GM18499 (cell line): Measurements from ENCODE around the gene ABCB8.

Source experiments
- ATAC-seq: cut with Tn5 transposase; IDR thresholded peaks from one replicate; pipeline ENCODE4 v1.9.1; 2021; ENCODE audit warnings: moderate number of reproducible peaks; ENCODE audit not compliant: insufficient read depth, unreplicated experiment

Gene ABCB8

DNA sequence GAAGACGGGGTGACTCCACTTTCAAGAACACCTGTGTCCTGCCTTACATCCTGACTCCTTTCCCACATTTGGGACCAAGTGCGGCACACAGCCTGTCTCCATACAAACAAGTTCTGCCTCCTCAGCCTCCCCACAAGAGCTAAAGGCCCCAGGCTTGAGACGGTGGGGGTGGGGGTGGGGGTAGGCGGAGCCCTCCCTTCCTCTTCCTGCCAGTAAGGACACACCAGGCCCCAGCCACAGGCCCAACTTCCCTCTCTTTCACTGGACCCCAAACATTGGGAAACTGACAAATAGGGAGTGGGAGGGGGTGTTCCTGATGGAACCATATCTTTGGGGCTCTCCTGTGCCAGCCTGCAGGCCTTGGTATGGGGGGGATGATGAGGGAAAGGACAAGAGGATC is 24.8 kb downstream of the ABCB8 start:
- ATAC-seq, result no peak

DNA sequence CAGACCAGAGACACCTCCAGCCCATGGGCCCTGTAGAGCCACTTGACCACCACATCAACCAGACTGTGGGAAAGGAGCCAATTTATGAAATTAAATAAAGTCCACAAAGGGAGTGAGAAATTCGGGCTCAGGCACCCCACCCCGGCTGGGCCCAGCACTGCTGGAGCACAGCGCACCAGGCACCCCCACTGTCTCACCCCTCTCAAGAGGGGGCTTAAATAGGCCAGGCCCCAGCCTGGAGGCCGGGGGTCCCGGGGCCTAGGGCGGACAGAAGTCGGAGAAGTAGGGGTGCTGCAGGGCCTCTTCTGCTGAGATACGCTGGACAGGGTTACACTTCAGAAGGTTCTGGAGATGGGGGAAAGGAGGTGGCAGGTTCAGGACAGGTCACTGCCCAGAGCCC is 25.5 kb downstream of the ABCB8 start:
- no peak for ATAC-seq

DNA sequence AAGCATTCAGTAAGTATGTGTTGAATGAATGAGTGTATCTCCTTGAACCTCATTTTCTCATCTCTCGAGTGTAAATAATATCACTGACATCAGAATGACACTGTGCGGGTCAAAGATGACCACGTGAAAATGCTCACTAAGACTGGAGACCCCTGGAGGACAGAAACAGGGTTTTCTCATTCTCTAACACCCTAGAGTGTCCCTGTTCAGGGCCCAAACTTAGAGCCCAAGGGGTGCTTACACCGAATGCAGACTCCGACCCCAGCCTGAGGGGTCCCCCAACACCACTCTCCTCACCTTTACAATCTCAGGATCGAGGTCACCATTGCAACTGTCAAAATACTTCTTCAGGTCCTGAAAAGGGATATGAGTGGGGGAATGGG is 28.0 kb downstream of the ABCB8 start:
- ATAC-seq, result no peak

DNA sequence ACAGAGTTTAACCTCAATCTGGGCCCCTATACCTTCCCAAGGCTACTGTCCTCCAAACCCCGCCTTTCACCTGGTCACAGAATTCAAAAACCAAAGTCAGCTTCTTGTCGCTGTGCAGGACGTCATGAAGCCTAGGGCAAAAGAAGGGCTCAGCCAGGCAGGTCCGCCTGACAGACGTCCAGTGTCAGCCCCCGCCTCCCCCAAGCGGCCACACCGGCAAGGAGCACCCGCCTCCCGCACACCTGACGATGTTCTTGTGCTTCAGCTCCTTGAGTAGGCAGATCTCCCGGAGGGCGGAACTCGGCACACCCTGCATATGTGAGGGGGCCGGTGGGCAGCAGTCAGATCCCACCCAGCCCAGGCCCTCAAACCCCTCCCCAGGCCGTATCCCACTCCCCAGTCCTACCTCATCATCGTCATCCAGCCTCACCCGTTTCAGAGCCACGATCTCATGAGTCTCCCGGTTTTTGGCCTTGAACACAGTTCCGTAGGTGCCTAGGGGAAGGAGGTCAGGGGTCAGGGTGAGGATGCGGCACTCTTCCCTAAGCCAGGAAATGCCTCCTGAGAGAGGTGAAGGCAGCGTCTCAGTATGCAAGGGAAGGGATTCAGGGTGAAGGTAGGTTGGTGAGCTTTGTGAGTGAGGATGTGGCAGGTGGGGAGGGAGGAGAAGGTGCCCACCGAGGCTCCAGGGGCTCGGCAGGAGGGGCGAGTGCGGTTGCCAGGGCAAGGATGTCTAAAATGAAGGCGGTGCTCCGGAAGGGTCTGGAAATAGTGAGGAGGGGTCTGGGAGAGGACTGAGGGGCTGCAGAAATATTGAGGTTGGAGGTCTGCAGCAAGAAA is 28.6 kb downstream of the ABCB8 start:
- ATAC-seq, result no peak

DNA sequence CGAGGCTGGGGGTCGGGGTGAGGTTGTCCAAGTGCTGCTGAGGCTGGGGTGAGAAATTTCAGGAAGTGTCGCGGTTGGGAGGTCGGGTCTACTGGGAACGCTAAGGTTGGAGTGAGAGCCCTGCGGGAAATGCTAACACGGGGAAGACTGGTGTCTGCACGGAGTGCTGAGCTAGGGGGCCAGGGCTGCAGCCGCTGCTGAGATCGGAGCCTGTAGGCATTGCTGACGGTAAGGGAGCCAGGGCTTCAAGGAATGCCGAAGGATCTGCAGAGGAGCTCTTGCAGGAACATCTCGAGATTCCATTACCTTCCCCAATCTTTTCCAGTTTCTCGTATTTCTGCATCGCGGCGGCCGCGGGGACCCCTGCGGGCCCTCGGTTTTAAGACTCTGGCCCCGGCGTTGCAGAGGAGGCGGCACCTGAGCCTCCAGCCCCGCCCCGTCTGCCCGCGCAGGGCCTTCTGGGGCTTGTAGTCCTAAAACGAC is 29.3 kb downstream of the ABCB8 start, which contains the start of gene CDK5:
CDK5 (minus strand) TSS at position 392 of the 483 bp plus-strand sequence; CDS start at position 343, 49 bp downstream.
- peak; percentile 11 for ATAC-seq

DNA sequence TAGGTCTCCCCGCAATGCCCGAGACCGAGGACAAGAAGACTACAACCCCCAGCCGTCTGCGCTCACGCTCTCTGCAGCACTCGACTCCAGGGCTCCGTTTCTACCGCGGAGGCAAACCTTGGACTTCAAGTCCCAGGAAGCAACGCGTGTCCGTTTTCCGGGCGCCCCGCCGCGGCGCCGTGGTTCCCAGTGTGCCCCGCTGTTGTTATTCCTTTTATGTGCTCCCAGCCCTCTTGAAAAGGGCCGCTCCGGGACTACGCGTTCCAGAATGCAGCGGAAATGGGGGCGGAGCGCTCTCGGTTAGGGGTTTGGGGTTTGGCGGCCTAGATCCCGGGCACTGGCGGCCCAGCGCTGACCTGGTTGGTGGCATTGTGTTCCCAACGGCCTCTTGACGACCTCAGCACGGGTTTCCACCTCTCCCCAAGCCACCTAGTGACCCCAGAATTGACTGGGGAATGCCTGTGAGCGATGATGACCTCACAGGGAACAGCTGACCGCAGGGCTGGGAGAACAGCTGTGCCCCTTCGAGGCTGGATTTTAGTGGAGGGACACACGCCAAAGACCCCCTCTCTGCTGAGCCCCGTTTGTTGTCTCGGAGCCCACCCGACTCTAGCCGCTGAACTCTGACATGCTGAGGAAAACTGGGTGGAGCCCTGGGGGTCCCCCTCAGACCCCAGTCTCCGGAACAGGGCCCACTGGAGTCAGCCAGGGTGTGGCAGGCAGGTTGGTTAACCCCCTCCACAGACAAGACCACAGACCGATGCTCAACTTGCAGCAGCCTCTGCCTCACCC is 29.9 kb downstream of the ABCB8 start:
- ATAC-seq, result peak; percentile 65

DNA sequence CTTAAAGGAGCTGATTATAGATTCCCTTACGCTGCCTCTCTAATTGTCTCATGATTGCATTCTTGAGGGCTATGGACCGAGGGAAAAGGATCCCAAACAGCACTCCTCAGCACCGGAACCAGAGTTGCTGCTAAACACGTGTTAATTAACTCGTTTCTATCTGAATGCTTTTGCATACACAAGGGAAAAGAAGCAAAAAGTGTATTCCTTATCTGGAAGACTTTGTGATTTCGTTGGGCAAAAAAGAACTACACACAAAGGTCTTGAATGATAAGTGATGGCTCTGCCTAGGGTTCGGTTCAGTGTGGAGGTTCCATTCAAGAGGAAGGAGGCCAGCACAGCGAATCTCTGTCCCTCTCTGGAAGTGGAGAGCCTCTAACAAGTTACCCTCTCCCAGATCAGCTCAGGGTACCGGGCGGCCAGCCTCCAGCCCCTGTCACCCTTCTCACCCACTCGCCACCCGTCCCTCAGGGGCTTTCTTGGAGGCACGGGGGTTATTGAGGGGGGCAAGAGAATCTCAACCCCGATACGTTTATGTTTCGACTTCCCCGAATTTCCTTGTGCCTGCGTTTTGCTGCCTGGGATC is 30.6 kb downstream of the ABCB8 start:
- no peak for ATAC-seq

DNA sequence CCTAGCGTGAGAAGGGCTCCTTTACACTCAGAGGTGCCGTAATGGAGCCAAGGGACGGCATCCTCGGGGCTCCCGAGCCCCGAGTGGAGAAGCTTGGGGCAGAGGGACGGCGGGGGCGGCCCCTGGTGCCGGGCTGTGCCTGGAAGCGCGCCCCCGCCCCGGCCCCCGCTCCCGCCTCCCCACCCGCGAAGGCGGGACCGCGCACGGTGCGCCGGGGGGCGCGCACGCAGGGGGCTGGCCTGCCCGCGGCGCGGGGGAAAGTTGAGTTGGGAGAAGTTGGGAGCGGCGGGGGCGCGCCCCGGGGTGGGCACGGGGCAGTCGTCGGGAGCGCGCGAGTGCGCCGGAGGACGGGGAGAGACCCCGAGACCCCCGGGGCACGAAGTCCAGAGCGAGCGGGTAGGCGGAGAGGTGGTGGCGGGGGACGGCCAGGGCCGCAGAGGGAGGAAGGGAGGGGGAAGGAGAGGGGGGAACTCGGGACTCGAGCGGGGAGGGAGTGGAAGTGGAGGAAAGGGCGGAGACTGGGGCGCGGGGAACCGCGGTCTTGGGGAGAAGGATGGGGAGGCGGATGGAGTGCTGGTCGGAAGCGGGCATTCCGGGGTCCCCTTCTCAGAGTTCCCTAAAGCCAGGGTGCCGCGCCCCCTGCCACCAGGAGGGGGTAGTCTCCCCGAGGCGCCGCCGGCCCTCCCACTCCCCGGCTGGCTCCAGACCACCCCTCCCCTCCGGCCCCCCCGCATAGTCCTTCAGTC is 31.3 kb downstream of the ABCB8 start, which contains the start of gene SLC4A2:
SLC4A2 (plus strand) TSS at position 223 of the 746 bp plus-strand sequence. CDS start 2,399 bp downstream, outside the sequence.
- no peak for ATAC-seq

DNA sequence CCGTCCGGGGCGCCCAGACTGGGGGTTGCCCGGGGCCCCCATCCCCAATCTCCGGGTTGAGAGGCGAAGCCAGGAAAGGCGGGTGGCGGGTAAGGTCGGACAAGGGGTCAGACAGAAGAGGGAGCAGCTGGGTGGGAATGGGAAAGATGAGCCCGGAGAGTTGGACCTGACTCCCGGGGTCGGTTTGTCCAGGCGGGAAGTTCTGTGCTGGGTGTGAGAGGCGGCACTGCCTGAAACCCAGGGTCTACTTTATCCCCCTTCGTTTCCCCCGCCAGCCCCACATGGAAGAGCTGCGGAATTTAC is 31.8 kb downstream of the ABCB8 start:
- ATAC-seq, result no peak

DNA sequence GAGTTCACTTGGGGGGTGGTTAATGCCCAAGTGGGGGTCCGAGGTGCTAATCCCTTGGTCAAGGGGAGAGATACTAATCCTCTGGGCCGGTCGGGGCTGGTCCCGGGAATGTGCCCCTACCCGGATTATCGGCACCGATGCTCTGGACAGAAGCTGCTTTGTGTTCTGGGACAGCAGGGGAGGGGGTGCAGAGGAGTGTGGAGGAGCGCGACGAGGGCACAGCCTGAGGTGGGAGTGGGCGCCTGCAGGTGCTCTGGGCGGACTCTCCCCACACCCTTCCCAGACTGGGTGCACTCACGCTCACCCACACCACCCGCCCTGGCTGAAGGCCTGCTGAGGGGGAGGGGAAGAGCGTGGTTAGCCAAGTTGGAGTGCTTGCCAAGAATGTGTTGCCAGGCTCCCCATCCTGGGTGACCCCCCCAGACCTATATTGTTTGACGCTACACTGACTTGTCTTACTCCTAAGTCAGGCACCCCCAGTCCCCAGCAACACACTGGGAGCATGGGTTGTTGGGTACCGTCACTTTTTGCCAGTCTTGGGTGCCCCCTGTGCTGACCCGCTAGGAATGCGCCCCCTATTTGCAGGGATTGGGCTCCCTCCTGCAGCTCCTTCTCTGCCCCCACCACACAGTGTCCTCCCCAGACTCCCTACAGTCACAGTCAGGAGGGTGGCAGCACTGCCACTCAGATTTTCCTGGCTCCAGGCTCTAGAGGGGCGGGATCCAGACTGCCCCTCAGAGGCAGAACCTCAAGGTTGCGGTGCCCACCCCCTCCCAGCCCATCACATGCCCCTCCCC is 32.4 kb downstream of the ABCB8 start:
- ATAC-seq, result no peak

DNA sequence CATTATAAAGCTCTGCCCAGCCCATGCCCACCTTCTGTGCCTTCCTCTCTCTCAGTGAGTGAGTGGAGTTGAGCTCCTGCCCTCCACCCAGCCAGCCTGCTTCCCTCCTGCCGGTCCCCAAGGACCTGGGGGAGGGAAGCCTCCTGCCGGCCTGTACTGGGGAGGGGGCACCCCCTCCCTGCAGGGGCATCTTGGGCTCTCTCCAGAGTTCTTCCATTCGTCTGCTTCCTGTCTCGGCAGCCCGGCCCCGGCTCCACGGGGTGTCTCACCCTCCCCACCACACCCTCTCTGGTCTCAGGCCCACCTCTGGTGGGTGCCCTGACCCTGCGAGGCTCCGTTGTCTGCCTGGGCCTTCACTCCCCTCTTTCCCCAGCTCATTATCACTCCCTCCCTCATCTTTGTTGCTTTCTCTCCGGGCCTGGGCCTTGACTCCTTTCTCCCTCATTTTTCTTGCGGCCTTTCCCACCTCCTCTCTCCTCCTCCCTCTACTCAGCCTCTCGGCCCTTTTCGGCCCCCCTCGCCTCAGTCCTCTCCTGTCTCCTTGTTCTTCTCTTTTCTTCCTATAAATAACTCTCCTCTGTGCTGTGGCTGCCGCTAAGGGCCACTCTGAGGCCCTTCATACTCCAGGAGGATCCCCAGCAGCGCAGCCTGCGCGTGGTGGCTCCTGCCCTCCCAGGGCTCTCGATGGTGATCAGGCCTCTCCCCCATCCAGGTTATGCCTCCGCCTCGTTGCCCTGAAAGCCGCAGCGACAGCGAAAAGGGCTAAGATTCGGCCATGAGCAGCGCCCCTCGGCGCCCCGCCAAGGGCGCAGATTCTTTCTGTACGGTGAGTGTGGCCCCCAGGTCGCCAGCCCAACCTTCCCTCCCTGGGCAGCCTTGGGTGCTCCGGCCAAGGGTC is 33.2 kb downstream of the ABCB8 start:
- ATAC-seq, result no peak

DNA sequence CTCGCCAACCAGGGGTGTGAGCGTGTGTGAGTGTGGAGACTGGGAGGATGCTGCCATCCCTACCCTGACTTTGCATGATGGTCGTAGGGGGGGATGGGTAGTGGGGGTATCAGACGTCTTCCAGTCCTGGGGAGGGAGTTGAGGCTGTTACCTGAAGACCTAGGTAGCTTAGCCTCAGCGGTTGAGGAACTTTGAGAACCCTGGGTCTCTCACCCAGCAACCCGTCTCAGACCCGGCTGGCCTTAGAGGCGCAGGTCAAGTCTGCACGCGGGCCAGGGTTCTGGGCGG is 33.8 kb downstream of the ABCB8 start:
- no peak for ATAC-seq

DNA sequence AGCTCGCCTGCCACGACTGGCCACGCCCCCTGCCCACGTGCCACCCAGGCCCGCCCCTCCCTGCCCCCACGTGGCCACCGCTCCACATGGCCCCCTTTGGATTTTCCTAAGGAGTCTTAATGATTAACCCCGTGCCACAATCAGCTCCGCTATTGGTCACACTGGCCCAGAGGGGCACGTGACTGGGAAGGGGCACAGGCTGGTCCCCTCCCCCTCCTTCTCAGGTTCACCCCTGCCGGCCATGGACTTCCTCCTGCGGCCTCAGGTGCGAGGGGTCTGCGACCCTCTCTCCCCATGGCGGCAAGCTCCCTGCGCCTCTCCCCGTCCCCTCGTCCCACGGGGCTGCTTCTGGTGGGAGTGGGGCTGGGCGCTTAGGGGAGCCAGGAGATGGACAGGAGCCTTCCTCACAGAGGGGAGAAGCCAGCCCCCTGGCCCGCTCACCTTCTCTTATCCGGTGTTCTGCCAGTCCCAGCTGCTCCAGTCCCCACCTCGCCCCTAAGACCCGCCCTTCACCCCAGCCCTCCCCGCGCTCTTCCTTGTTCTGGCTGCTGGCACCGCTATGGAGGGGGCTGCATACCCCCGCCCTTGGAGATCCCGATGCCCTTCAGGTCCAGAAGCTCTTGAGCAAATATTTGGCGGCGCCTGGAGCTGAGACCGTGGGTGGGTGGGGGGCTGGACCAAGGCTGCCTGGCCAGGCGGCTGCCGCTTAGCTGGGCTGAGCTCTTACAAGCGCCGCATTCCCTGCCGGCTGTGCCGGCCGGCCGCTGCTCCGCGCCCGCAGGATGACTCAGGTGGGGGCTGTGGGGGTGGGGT is 34.4 kb downstream of the ABCB8 start:
- ATAC-seq, result no peak

DNA sequence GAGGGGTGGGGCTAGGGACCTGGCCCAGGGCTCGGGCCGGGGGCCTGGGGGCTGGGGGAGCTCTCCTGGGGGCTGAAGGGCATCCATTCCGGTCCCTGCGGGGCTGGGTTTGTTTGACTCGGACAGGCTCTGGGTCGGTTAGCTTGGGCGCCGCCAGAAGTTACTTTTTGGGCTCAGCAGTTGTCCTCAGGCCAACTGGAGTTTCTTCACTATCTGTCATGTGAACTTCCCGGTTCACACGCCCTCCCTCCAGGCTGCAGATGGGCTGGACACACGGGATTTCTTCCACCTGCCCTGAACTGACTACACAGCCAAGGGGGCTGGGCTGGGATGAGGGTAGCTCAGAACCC is 34.9 kb downstream of the ABCB8 start:
- ATAC-seq, result no peak

DNA sequence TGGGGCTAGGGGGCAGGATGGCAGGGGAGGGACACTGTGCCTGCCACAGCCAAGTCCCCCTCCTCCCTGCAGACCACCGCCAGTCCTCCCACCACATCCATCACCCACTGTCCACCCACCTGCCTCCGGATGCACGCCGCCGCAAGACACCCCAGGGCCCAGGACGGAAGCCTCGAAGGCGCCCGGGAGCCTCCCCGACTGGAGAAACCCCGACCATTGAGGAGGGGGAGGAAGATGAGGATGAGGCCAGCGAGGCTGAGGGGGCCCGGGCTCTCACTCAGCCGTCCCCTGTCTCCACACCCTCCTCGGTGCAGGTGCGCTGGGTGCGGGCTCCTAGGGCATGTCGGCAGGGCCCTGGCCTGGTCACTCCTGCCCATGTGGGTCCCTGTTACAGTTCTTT is 36.2 kb downstream of the ABCB8 start:
- ATAC-seq, result no peak

DNA sequence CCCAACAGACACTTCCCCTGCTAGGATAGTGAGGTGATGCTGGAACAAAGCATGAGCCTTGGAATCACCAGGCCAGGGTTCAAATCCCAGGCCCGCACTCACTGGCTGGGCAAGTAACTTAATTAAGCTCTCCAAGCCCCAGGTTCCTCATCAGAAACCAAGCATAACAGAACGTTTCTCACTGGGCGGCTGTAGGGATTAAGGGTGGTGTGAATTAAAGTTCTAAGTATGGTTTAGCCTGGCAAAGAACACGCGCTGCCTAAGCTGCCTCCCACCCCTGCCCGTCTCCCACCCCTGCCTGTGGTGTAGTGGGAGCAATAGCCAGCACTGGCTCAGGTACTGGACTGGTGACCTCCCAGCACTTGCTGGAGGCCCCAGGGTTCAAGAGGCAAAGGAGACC is 36.7 kb downstream of the ABCB8 start:
- no peak for ATAC-seq

DNA sequence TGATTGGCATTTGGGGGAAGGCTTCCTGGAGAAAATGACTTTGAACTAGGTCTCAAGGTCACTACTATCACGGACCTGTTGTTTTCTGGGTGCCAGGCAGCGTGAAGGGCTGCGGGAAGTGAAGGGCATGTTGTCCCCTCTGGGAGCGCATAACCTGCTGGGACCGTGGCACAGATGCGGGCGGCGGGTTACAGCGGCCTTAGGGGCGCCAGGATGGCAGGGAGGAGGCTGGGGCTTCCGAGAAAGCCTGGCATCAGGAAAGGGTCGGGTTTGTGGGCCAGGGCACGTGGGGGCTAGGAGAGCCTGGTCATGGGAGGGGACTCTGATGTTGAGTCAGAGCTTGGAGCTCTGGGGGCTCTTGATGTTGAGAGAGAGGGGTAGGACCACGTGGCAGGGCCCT is 37.3 kb downstream of the ABCB8 start:
- ATAC-seq, result no peak
